Endothelial cell of umbilical vein (primary cell): ENCODE results near the gene ANO1.

Experiments used
- EZH2 ChIP-seq: IDR thresholded peaks from 2 replicates; pipeline ENCODE4 v1.6.1; 2012; ENCODE audit warnings: borderline replicate concordance, low read depth, mild to moderate bottlenecking, moderate library complexity, low read length, inconsistent platforms; ENCODE audit not compliant: severe bottlenecking
- FOS ChIP-seq: IDR thresholded peaks from 2 replicates; pipeline ENCODE4 v1.6.1; 2011; ENCODE audit warnings: mild to moderate bottlenecking, low read length, moderate library complexity, borderline replicate concordance; ENCODE audit not compliant: insufficient read depth
- POLR2A ChIP-seq: IDR thresholded peaks from 2 replicates; pipeline ENCODE4 v1.6.1; 2012; ENCODE audit warnings: low read depth, mild to moderate bottlenecking, control low read depth, low read length
- TF ChIP-seq, protein P1 (sequence below): IDR thresholded peaks from 2 replicates; pipeline ENCODE4 v1.6.1; 2011; ENCODE audit not compliant: insufficient read depth, insufficient read length
- TF ChIP-seq, protein P2 (sequence below), 2 donors: IDR thresholded peaks; 1 replicate in 1 of 2; 2 replicates in 1 of 2; pipeline ENCODE4 v1.5.1; 2011; ENCODE audit warnings: low read length in 2 of 2, mild to moderate bottlenecking in 2 of 2, moderate library complexity in 2 of 2, control low read depth in 1 of 2, inconsistent platforms in 1 of 2, low read depth in 1 of 2; ENCODE audit not compliant: insufficient read depth in 1 of 2; ENCODE audit errors: extremely low read depth in 1 of 2

- TF ChIP-seq, protein P1, sequence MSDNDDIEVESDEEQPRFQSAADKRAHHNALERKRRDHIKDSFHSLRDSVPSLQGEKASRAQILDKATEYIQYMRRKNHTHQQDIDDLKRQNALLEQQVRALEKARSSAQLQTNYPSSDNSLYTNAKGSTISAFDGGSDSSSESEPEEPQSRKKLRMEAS: no peak
- TF ChIP-seq EZH2: no peak
- no peak for TF ChIP-seq FOS
- no peak for TF ChIP-seq POLR2A
- TF ChIP-seq, protein P2, sequence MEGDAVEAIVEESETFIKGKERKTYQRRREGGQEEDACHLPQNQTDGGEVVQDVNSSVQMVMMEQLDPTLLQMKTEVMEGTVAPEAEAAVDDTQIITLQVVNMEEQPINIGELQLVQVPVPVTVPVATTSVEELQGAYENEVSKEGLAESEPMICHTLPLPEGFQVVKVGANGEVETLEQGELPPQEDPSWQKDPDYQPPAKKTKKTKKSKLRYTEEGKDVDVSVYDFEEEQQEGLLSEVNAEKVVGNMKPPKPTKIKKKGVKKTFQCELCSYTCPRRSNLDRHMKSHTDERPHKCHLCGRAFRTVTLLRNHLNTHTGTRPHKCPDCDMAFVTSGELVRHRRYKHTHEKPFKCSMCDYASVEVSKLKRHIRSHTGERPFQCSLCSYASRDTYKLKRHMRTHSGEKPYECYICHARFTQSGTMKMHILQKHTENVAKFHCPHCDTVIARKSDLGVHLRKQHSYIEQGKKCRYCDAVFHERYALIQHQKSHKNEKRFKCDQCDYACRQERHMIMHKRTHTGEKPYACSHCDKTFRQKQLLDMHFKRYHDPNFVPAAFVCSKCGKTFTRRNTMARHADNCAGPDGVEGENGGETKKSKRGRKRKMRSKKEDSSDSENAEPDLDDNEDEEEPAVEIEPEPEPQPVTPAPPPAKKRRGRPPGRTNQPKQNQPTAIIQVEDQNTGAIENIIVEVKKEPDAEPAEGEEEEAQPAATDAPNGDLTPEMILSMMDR (IDR thresholded peaks at IDR 0.05; ENCODE audit: extremely low read depth in 1 of 2, insufficient read depth in 1 of 2, low read depth in 1 of 2, low read length in 2 of 2): no peak
Measured at GRCh38 chr11:70194792-70195791, 117.0 kb downstream of the ANO1 start.
